ENCODE data around the gene NRG4.

Gene NRG4

DNA sequence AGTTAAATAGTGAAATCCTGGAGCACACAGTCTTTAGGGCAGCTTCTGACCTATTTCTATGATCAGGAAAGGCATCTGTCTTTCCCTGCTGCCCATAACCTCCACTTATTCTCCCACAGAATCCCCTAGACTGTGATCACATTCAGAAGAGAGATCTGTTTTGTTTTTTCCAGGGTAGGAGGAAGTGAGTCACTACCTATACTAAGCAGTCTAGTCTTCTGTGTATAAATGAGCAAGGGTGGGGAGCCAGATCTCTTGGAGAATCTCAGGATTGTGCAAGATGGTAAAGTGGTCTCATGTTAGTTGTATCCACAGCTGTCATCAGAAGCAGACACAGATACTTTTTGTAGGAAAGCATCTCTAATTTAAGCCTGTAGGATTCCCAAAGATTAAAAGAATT, 120.3 kb downstream of the NRG4 start:
- no peak overlapping the region for H3K4me3 ChIP-seq (ENCODE audit: low read depth, low read length)
- peak; percentile 87 for DNase-seq (ENCODE audit: low read depth)
